Mucosa of rectum (tissue), 2 donors: ENCODE results near the gene CFAP299.
"Not testable (repeated sequence)": the region's sequence is repeated elsewhere in the genome, so short reads cannot be mapped to it uniquely, and the experiment has no call there.

Experiments used
- H3K27ac ChIP-seq, 2 donors: one replicate each; pipeline ENCODE4 v1.7.0; 2013; ENCODE audit warnings: inconsistent platforms in 2 of 2, low read depth in 2 of 2, low read length in 2 of 2
- H3K27me3 ChIP-seq, 2 donors: one replicate each; pipeline ENCODE4 v1.7.0; 2013; ENCODE audit warnings: low read length in 2 of 2; ENCODE audit not compliant: control insufficient read depth in 2 of 2, insufficient read depth in 2 of 2
- H3K36me3 ChIP-seq, 2 donors: one replicate each; pipeline ENCODE4 v1.7.0; 2013; ENCODE audit warnings: low read length in 2 of 2; ENCODE audit not compliant: control insufficient read depth in 2 of 2, insufficient read depth in 2 of 2
- H3K4me1 ChIP-seq, 2 donors: one replicate each; pipeline ENCODE4 v1.7.0; 2013; ENCODE audit warnings: low read length in 2 of 2, mild to moderate bottlenecking in 1 of 2; ENCODE audit not compliant: control insufficient read depth in 2 of 2, insufficient read depth in 2 of 2
- H3K4me3 ChIP-seq, 2 donors: one replicate each; pipeline ENCODE4 v1.7.0; 2013; ENCODE audit warnings: low read length in 2 of 2
- H3K9ac ChIP-seq, 2 donors: one replicate each; pipeline ENCODE4 v1.7.0; 2013; ENCODE audit warnings: low read length in 2 of 2, low read depth in 1 of 2, mild to moderate bottlenecking in 1 of 2
- H3K9me3 ChIP-seq, 2 donors: one replicate each; pipeline ENCODE4 v1.7.0; 2013; ENCODE audit warnings: low read length in 2 of 2; ENCODE audit not compliant: control insufficient read depth in 2 of 2
- donor health status: healthy.
- donor health status: Normal muscosa, but diverticular disease.

Gene CFAP299

DNA sequence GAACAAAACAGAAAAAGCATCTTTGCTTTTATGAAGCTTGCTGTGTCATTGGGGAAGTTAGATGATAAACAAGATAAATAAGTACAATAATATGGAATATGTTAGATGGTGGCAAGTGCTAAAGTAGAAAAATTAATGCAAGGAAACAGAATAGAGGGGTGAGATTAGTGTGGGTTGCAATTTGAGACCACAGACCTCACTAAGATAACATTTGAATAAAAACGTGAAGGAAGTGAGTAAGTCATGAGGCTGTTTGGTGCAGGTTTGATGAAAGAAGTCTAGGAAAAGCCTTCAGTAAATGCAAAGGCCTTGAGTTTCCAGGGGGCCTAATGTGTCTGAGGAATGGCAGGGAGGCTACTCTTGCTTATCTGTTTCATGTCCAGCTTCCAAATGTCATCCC lies 102.5 kb downstream of the CFAP299 start:
- H3K4me3 ChIP-seq, result no peak overlapping the region
- no peaks in the 10 kb centered on the region for H3K27me3 ChIP-seq
- no peaks in the 10 kb centered on the region for H3K36me3 ChIP-seq
- no peaks in the 10 kb centered on the region for H3K4me1 ChIP-seq
- no peak overlapping the region for H3K27ac ChIP-seq
- no peak overlapping the region for H3K9ac ChIP-seq
- no peaks in the 10 kb centered on the region for H3K9me3 ChIP-seq

DNA sequence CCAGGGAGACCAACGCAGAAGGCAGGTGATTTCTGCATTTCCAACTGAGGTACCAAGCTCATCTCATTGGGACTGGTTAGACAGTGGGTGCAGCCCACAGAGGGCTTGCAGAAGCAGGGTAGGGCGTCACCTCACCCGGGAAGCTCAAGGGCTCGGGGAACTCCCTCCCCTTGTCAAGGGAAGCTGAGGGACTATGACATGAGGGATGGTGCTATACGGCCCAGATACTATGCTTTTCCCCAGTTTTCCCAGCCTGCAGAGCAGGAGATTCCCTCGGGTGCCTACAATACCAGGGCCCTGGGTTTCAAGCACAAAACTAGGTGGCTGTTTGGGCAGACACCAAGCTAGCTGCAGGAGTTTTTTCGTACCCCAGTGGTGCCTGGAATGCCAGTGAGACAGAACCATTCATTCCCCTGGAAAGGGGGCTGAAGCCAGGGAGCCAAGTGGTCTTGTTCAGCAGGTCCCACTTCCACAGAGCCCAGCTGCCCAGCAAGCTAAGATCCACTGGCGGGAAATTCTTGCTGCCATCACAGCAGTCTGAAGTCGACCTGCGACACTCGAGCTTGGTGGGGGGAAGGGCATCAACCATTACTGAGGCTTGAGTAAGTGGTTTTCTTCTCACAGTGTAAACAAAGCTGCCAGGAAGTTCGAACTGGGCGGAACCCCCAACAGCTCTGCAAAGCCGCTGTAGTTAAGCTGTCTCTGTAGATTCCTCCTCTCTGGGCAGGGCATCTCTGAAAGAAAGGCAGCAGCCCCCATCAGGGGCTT lies 103.9 kb downstream of the CFAP299 start:
- H3K9ac ChIP-seq, H3K4me1 ChIP-seq, H3K27ac ChIP-seq, H3K27me3 ChIP-seq, H3K4me3 ChIP-seq, H3K36me3 ChIP-seq, H3K9me3 ChIP-seq: not testable (repeated sequence)

DNA sequence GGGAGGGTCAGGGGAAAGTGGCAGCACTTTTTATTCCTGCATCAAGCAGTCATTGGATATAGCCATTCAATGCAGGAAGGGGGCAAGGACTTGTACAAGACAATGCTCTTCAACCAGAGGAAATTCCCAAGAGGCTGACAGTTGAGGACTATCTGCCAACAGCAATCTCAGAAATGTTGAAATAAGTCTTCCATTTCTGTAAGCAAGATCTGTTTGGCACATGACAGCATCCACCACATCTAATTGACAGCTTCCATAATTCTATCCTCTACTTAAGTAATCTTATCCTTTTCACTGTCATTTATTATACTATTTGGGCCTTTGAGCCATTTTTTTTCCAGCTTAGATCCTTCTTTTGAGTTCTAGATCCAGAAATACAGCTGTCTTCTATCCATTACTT lies 110.7 kb downstream of the CFAP299 start:
- Histone ChIP-seq H3K9me3 (no peaks in the 10 kb centered on the region), H3K27ac (no peak overlapping the region)

DNA sequence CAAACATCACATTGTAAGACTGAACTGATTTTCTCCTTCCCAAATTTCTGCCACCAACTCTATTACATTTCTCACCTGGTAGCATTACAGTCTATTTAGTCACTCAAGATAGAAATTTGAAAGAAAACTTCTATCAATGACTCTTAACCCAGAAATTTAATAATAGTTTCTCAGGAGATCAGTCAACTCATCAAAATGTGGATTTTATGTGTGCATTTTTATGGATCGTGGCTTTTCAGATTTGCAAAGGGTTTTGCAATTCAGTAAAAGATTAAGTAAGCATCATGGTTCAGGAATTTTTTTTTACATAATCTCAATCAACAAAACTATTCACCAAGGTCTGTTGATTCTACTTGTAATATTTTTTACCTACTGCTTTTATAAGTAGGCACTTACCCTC lies 111.1 kb downstream of the CFAP299 start:
- H3K36me3 ChIP-seq, result no peaks in the 10 kb centered on the region
- no peaks in the 10 kb centered on the region for H3K9me3 ChIP-seq
- no peaks in the 10 kb centered on the region for H3K27me3 ChIP-seq
- no peaks in the 10 kb centered on the region for H3K4me1 ChIP-seq
- no peak overlapping the region for H3K9ac ChIP-seq
- H3K27ac ChIP-seq, result no peak overlapping the region
- H3K4me3 ChIP-seq, result no peak overlapping the region

More for the DNA sequence above, 110.7 kb downstream of the CFAP299 start:
- Histone ChIP-seq H3K4me3 (no peak overlapping the region), H3K36me3 (no peaks in the 10 kb centered on the region), H3K4me1 (no peaks in the 10 kb centered on the region), H3K27me3 (no peaks in the 10 kb centered on the region), H3K9ac (no peak overlapping the region)

DNA sequence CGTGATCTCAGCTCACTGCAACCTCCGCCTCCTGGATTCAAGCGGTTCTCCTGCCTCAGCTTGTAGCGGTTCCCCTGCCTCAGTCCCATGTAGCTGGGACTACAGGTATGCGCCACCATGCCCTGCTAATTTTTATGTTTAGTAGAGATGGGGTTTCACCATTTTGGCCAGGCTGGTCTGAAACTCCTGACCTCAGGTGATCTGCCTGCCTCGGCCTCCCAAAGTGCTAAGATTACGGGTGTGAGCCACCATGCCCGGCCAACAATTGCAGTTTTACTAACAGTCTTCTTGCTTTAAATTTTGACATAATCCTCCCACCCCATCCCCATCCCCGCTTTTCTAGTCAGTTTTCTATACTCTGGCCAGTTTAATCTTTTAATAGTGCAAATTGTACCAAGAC lies 112.0 kb downstream of the CFAP299 start:
- H3K9me3 ChIP-seq, result no peaks in the 10 kb centered on the region
- no peaks in the 10 kb centered on the region for H3K4me1 ChIP-seq
- no peaks in the 10 kb centered on the region for H3K27me3 ChIP-seq
- no peak overlapping the region for H3K9ac ChIP-seq
- H3K4me3 ChIP-seq, result no peak overlapping the region
- H3K27ac ChIP-seq, result no peak overlapping the region
- no peaks in the 10 kb centered on the region for H3K36me3 ChIP-seq

DNA sequence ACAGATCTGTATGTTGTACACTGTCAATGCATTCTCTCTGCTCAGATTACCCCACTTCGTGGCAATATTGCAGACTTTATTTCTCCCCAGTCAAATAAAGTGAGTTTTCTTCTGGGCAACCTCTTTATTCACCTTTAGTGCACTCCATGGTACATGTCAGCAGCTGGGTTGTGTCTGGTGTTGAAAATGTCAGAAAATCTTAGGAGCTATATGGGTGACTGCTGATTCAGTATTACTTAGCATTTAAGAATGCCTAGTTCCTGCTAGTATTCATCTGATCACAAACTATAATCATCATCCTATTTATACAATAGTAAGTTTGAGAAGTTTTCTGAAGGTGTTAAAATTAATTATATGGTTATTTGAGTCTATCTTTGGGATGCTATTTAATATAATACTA lies 112.5 kb downstream of the CFAP299 start:
- Histone ChIP-seq H3K4me1 (no peaks in the 10 kb centered on the region), H3K9me3 (no peaks in the 10 kb centered on the region), H3K36me3 (no peaks in the 10 kb centered on the region), H3K27ac (no peak overlapping the region), H3K9ac (no peak overlapping the region), H3K27me3 (no peaks in the 10 kb centered on the region), H3K4me3 (no peak overlapping the region)

DNA sequence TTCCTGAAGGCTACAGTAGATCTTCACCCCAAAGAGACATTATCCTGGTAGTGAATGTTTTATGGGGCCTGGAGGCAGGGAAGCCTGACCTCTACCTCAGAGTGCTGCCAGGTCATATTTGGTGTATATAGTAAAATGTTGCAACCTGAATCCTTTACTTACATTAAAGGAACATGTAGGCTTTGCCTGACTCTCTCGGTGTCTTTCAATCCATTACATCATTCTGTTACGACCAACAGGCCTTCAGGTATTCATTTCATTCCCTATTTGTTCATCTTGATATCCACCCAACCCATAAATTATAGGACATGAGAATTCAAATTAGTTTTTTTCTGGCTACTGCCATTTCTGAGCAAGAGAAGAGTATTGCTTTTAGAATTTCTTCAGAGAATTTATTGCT lies 116.5 kb downstream of the CFAP299 start:
- Histone ChIP-seq H3K9ac (no peak overlapping the region), H3K27me3 (no peaks in the 10 kb centered on the region), H3K9me3 (no peaks in the 10 kb centered on the region), H3K27ac (no peak overlapping the region), H3K4me1 (no peaks in the 10 kb centered on the region), H3K36me3 (no peaks in the 10 kb centered on the region), H3K4me3 (no peak overlapping the region)

DNA sequence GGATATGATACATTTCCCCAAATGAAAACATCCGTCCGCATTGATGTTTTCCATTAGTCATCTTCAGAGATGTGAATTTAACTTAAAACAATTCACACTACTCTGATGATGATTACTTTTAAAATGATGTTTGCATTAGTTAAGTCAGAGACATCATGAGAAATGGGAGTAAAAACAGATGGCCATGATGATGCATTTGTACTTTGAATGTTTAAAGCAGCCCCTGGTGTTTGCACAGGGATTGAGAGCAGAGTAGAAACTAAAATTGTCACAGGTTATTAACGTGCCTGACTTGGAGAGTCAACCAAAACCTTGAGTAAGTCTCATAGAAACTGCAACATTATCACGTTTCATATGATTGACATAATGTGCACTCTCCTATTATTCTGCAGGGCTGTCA lies 117.2 kb downstream of the CFAP299 start:
- H3K9ac ChIP-seq, result no peak overlapping the region
- H3K9me3 ChIP-seq, result no peaks in the 10 kb centered on the region
- no peak overlapping the region for H3K27ac ChIP-seq
- no peaks in the 10 kb centered on the region for H3K36me3 ChIP-seq
- H3K4me3 ChIP-seq, result no peak overlapping the region
- H3K4me1 ChIP-seq, result no peaks in the 10 kb centered on the region
- H3K27me3 ChIP-seq, result no peaks in the 10 kb centered on the region

DNA sequence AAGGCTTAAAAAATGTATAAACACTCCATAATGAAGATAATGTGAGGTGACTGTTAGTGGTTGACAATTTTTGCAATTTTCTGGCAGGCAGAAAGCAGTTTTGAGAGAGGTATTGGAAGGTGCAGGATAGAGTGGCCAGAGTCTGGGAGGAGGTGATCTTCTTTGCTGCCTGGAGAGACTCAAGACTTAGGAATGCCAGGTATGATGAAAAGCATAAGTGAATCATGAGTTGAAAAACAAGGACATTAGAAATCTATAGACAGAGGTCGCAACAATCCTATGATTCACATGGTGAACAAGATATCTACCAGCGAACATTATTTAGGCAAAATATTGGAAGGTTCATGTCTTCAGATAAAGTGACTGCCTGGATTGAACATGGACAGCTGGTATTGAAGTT lies 118.5 kb downstream of the CFAP299 start:
- Histone ChIP-seq H3K27ac (no peak overlapping the region), H3K27me3 (no peaks in the 10 kb centered on the region)

DNA sequence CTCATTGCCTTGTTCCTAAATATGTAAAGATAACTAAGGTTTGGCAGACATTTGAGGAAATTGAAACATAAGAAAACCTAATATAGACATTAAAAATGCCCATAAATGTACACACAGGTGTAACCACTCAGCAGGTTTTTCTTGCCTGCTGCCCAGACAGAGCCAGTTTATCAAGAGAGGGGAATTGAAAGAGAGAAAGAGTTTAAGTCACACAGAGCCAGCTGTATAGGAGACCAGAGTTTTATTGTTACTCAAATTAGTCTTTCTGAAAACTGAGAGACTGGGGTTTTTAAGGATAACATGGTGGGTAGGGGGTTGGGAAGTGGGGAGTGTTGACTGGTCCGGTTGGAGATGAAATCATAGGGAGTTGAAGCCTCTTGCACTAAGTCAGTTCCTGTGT lies 119.0 kb downstream of the CFAP299 start:
- Histone ChIP-seq H3K27me3 (no peaks in the 10 kb centered on the region), H3K4me1 (no peaks in the 10 kb centered on the region), H3K27ac (no peak overlapping the region), H3K9me3 (no peaks in the 10 kb centered on the region), H3K4me3 (no peak overlapping the region), H3K36me3 (no peaks in the 10 kb centered on the region), H3K9ac (no peak overlapping the region)

More for the DNA sequence above, 118.5 kb downstream of the CFAP299 start:
- Histone ChIP-seq H3K9me3 (no peaks in the 10 kb centered on the region), H3K9ac (no peak overlapping the region), H3K4me3 (no peak overlapping the region), H3K36me3 (no peaks in the 10 kb centered on the region), H3K4me1 (no peaks in the 10 kb centered on the region)
